Measurements from ENCODE around the gene FHL3. TPM values are rescaled to one million over a fixed set of nuclear protein-coding genes. Genes with fewer than 3 reads are reported as not detected.

The FHL3 gene, protein sequence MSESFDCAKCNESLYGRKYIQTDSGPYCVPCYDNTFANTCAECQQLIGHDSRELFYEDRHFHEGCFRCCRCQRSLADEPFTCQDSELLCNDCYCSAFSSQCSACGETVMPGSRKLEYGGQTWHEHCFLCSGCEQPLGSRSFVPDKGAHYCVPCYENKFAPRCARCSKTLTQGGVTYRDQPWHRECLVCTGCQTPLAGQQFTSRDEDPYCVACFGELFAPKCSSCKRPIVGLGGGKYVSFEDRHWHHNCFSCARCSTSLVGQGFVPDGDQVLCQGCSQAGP
- total RNA-seq (9.4 TPM), polyA plus RNA-seq (89.6 TPM)

DNA sequence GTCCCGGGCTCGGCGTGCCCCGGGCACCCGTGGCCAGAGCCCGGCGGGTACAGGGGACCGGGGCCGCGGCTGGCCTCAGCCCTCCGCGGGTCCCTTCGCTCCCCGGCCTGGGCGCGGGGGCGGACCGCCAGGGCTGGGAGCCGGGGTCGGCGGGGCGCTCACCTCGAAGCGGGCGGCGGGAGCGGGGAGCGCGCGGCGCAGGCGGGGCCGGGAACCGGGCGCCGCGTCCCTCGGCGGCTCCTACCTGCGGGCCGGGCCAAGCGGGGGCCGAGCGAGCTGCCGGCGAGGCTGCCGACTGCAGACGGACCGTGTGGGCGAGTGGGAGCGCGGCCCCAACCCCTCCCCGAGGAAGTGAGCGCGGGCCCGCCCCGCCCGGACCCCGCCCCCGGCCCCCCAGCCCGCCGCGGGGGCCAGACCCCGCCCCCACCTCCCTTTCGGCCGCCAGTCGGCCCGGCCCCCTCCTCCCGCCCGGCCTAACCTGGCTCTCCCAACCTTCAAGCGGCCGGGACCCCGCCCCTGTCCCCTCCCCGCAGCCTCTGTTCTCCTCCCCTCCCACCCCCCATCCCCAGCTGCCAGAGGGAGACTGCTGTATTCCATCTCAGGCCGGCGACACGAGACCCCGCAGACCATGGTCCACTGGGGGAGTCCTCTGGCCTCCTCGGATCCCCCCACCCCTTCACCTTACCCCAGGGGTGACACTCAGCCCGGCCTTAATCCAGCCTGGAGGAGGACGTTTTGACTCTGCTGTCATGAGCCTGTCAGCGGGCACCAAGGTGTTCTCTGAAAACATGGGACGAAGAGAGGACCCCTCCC lies at the start of gene FHL3:
Gene FHL3 (minus strand): TSS at position 320 of the 813 bp plus-strand sequence. CDS start 6,102 bp downstream, outside the sequence.
- WGBS = 3% methylated on average over 78 of the region's 83 CpGs
- no peaks in the 10 kb centered on the region for H3K4me1 ChIP-seq (ENCODE audit: insufficient read depth)

DNA sequence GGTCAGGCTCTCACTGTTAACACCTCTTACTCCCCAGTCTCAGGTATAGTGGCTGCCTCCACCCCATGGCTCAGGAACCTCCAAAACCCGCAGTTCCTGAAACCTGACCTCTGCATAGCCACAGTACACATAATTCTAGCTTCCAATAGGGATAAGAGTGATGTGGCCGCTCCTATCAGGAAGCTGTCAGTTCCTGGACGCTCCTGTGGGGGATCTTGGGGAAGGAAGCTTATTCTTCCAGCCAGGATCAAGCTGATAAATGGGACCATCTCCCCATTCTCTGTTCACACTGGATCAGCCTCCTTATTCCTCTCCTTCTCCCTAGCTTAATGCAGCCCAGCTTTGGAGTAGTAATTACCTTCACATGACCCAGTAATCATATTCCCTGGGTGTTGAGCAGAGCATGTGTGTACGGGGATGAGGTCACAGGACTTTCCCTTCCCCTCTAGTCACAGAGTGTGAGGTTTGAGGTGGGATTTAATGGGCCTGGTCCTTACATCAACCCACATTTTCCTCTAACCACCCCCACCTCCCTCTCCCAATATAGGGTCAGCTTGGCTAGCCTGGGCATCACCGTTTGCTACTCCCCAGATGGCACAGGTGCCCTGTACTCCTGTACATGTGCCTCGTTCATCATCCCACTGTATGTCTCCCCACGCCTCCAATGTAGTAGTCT lies 48.2 kb upstream of the FHL3 start:
- H3K4me3 ChIP-seq (ENCODE audit: low read depth, low read length) = no peak overlapping the region
- WGBS = 62% methylated on average over 7 of the region's 7 CpGs
- no peak overlapping the region for H3K27ac ChIP-seq (ENCODE audit: low read depth)
- DNase-seq (ENCODE audit: extremely low spot score) = no peak
- H3K4me1 ChIP-seq (ENCODE audit: insufficient read depth) = no peaks in the 10 kb centered on the region
- H3K36me3 ChIP-seq (ENCODE audit: insufficient read depth) = no peaks in the 10 kb centered on the region

More for the DNA sequence above, at the start of gene FHL3:
- Histone ChIP-seq H3K36me3 (ENCODE audit: insufficient read depth) (no peaks in the 10 kb centered on the region), H3K4me3 (ENCODE audit: low read depth, low read length) (peak within 1 kb of the TSS; percentile 88), H3K27ac (ENCODE audit: low read depth) (peak within 1 kb of the TSS; percentile 67)
- no peak for DNase-seq (ENCODE audit: extremely low spot score)

DNA sequence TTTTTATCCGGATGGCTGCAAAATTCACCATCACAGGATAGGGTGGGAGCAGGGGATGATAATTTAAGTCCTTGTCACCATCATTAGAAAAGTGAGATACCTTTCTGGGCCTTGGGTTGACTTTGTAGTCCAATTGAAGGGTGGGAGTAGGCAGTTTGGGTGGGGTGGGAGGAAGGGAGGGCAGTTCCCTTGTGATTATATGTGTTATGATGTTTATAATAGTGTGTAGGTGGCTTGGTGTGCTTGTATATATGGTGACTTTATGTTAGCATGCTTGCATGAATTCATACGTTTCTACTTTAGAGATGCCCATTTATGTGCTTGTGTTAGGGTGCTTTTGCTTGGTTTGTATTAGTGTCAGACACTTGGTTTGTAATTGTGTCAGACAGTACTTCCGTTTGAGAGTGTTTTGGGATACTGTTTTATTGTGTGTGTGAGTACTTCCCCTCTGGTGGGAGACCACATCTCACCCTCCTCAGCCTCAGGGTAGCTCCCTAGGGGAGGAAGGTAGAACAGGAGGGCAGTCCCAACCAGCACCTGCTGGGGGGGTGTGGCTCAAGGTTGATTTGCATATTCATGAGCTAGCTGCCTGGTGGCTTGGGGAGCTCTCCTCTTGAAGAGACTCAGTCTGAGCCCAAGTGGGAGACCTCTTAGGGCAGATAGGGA lies 47.6 kb upstream of the FHL3 start:
- WGBS = 44% methylated on average over 3 of the region's 3 CpGs
- no peak overlapping the region for H3K27ac ChIP-seq (ENCODE audit: low read depth)
- H3K4me3 ChIP-seq (ENCODE audit: low read depth, low read length) = no peak overlapping the region
- no peak for DNase-seq (ENCODE audit: extremely low spot score)
- no peaks in the 10 kb centered on the region for H3K36me3 ChIP-seq (ENCODE audit: insufficient read depth)
- no peaks in the 10 kb centered on the region for H3K4me1 ChIP-seq (ENCODE audit: insufficient read depth)

DNA sequence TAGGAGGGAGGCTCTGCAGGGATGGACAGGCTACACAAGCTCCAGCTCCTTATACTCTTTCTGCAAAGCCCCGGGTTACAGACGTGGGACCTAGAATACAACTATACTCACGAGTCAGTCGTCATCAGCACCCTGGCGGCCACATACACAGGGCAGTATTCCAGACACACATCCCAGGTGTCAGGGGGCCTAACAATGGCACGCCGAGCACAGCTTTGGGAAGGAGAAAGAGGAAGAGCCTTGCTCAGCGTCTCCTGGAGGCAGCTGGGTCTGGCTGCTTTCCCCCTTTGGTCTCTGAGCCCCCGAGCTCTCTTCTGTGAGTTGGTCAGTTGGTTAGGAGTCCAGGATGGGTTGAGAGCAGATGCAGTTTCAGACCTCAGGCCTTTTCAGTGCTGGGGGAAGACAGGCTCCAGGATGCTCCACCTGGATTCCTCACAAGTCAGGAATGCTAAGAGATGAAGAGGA lies 45.8 kb upstream of the FHL3 start:
- no peak for DNase-seq (ENCODE audit: extremely low spot score)
- 61% methylated on average over 9 of the region's 9 CpGs for WGBS
- Histone ChIP-seq H3K4me3 (ENCODE audit: low read depth, low read length) (no peak overlapping the region), H3K36me3 (ENCODE audit: insufficient read depth) (no peaks in the 10 kb centered on the region), H3K27ac (ENCODE audit: low read depth) (no peak overlapping the region), H3K4me1 (ENCODE audit: insufficient read depth) (no peaks in the 10 kb centered on the region)

DNA sequence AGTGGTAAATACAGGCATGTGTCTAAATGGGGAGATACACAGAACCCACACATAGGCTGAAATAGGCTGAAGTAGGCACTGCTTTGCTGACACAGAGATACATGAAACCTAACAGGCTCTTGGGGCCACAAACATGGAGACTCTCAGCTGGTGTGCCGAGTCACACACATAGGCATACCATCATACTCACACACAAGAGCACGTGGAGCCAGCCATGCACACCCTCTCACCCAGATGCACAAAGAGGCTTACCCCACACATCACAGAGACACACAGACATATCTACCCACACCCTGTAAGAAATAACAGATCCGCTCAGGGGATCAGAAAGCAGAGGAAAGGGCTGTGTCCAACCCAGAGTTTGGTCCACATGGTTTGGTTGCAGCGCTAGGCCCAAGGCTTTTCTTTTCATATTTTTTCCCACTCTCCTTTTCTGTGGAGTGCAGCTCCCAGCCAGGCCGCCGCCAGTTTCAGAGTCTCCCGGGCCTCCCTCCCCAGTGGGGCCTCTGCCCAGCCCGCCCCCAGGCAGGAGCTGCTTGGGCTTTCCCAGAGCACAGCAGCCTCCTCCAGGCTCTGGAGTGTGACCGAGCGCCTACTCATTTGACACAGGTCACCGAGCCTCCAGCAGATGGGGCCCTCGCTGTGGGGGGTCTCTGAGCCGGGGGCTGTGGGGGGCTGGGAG lies 45.2 kb upstream of the FHL3 start:
- WGBS = 55% methylated on average over 13 of the region's 13 CpGs
- H3K36me3 ChIP-seq (ENCODE audit: insufficient read depth) = no peaks in the 10 kb centered on the region

DNA sequence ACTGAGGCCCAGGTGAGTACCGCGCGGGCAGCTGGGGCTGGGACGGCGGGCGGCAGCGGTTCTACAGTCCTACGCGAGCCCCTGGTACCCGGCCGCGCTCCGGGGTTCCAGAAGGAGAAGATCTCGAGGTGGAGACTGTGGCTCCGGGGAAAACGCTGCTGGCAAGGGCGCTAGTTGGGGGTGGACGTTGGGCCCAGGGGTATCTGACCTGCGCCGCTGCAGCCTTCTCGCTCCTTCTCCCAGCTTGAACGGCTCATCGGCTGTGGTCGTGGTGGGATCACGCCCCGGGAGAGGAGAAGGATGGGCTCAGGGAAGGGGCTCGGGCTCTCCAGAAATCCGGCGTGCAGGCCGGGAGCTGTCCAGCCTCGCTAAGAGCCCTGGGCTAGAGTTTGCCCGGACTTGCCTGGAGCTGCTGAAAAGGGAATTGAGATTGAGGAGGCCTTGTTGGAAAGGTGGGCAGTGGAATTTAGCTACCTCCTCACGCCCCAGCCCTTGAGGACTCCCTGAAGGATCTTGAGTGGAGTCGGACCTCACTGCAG lies 42.4 kb upstream of the FHL3 start:
- no peak for DNase-seq (ENCODE audit: extremely low spot score)
- Histone ChIP-seq H3K36me3 (ENCODE audit: insufficient read depth) (no peaks in the 10 kb centered on the region), H3K4me1 (ENCODE audit: insufficient read depth) (no peaks in the 10 kb centered on the region), H3K27ac (ENCODE audit: low read depth) (no peak overlapping the region), H3K4me3 (ENCODE audit: low read depth, low read length) (peak overlapping the region; percentile 51)
- 8% methylated on average over 34 of the region's 34 CpGs for WGBS

More for the DNA sequence above, 45.2 kb upstream of the FHL3 start:
- Histone ChIP-seq H3K27ac (ENCODE audit: low read depth) (no peak overlapping the region), H3K4me1 (ENCODE audit: insufficient read depth) (no peaks in the 10 kb centered on the region), H3K4me3 (ENCODE audit: low read depth, low read length) (no peak overlapping the region)
- DNase-seq (ENCODE audit: extremely low spot score) = no peak

DNA sequence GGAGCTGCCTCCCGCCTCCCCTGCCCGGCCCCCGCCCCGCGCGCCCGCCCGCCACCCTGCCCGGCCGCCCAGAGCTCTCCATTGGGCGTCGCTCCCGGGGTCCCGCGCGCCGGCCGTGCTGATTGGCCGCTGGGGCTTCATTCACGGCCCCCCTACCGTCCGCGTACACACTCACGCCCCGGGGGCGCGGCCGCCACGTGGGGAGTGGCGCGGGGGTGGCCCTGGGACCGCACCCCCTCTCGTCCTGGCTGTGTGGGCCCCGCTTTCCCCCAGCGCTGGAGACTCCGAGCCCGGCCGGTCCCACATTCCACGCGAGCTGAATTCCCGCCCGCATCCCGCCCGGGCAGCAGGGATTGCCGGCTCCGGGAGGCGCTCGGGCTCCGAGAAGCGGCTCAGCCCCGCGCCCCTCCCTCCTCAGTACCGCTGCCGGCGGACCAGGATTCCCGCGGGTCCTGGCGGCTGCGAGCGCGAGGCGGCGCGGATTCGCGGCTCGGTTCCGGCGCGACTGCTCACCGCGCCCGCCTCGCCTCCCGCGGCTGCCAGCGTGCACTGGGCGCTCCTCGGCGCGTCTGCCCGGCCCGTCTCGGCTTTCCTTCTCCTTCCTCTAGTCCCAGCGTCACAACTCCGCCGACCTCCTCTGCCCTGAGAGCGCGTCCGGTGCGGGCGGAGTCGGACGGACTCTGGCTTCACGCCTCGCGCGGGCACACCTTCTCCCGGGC lies 41.7 kb upstream of the FHL3 start:
- Histone ChIP-seq H3K27ac (ENCODE audit: low read depth) (peak overlapping the region; percentile 3), H3K4me1 (ENCODE audit: insufficient read depth) (no peaks in the 10 kb centered on the region), H3K36me3 (ENCODE audit: insufficient read depth) (no peaks in the 10 kb centered on the region), H3K4me3 (ENCODE audit: low read depth, low read length) (peak overlapping the region; percentile 51)
- DNase-seq (ENCODE audit: extremely low spot score) = no peak
- under 1% methylated on average over 99 of the region's 99 CpGs for WGBS

DNA sequence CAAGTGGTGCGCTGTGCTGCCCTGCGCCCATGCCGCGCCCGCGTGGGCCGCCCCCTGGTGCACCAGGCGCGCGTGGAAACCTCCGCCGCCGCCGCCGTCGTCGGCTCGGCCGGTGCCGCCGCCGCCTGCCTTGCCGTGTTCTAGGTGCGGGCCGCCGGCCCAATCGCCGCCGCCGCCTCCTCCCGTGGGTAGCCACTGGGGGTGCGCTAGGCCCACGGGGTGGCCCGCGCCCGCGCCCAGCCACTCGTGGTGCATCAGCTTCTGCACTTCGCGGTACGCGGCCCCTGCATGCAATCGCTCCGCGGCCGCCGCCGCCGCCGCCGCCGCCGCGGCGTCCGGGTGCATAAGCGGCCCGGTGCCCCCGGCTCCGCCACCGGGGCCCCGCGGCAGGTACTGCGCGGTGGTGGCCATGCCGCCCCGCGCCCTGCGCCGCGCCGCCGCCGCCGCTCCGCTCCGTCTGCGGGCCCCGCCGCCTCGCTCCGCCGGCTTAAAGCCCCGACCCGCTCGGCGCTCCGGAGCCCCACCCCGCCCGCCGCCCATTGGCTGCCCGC lies 41.1 kb upstream of the FHL3 start, which contains the start of gene POU3F1:
Gene POU3F1 (minus strand): TSS at position 461 of the 551 bp plus-strand sequence. CDS start 50 bp downstream, at position 411.
- Histone ChIP-seq H3K4me3 (ENCODE audit: low read depth, low read length) (peak within 1 kb of the TSS; percentile 51), H3K27ac (ENCODE audit: low read depth) (peak within 1 kb of the TSS; percentile 3), H3K4me1 (ENCODE audit: insufficient read depth) (no peaks in the 10 kb centered on the region), H3K36me3 (ENCODE audit: insufficient read depth) (no peaks in the 10 kb centered on the region)
- DNase-seq (ENCODE audit: extremely low spot score) = no peak
- under 1% methylated on average over 92 of the region's 92 CpGs for WGBS

DNA sequence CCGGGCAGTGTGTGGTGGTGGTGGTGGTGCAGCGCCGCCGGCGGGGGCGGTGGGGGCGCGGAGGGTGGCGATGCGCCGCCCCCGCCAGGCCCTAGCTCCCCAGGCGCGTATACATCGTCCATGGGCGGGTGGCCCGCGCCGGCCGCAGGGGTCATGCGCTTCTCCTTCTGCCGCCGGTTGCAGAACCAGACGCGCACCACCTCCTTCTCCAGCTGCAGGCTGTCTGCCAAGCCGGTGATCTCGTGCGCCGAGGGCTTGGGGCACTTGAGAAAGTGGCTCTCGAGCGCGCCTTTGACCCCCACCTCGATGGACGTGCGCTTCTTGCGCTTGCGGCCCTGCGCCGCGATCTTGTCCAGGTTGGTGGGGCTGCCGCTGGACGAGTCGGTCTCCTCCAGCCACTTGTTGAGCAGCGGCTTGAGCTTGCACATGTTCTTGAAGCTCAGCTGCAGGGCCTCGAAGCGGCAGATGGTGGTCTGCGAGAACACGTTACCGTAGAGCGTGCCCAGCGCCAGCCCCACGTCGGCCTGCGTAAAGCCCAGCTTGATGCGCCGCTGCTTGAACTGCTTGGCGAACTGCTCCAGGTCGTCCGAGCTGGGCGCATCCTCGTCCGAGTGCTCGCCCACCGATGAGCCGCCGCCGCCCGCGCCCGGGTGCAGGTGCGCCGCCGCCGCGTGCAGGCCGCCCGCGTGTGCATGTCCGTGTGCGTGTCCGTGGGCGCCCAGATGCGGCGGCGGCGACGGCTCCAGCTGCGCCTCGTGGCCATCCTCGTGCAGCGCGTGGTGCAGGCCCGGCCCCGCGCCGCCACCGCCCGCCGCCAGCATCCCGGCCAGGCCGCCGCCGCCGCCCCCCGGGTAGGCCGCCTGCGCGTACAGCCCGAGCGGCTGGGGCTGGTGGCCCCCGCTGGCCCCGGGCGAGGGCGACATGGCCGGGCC lies 40.4 kb upstream of the FHL3 start:
- WGBS = 3% methylated on average over 115 of the region's 115 CpGs
- no peak overlapping the region for H3K27ac ChIP-seq (ENCODE audit: low read depth)
- no peak for DNase-seq (ENCODE audit: extremely low spot score)
- H3K4me3 ChIP-seq (ENCODE audit: low read depth, low read length) = peak overlapping the region; percentile 51
- H3K4me1 ChIP-seq (ENCODE audit: insufficient read depth) = no peaks in the 10 kb centered on the region
- H3K36me3 ChIP-seq (ENCODE audit: insufficient read depth) = no peaks in the 10 kb centered on the region

DNA sequence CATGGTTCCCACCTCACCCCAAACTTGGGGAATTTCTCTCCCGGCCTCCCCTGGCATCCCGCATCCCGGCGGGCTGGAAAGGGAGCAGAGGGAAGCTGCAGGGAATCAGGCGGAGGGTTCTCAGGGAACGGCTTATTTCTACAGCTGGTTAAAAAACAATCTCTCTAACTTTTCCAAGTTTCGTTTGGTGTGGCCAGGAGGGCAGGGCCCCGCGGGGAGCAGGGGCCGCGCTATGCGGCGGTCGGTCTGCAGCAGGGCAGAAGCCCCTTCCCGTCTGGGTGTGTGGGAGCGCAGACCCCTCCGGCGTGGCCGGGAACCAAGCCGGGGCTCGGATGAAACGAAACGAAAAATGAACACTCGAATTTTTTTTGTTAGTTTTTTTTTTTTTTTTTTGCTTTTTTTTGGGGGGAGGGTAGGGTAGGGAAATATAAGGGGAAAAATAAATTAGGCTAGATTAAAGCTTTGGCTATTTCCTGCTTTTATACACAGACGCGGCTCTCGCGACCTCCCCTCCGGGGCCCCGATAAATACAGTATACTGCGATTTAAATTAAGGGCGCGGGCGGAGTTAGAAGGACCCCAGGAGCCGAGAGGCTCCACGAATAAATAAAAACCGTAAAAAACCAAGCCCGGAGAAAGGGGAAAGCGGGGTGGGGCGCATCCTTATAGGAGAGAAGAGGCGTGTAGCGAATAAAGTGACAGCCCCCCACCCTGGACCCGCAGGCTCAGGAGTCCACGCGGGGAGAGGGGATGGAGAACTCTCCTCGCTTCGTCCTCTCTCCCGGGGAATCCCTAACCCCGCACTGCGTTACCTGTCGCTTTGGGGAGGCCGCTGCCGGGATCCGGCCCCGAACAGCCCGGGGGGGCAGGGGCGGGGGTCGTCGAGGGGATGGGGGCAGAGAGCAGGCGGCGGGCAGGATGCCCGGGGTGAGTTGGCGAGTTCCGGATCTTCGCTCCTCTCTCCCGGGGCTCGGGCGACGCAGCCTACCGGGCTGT lies 39.2 kb upstream of the FHL3 start:
- H3K27ac ChIP-seq (ENCODE audit: low read depth) = no peak overlapping the region
- no peaks in the 10 kb centered on the region for H3K36me3 ChIP-seq (ENCODE audit: insufficient read depth)
- WGBS = 5% methylated on average over 70 of the region's 70 CpGs
- H3K4me3 ChIP-seq (ENCODE audit: low read depth, low read length) = peak overlapping the region; percentile 41
- DNase-seq (ENCODE audit: extremely low spot score) = no peak
- H3K4me1 ChIP-seq (ENCODE audit: insufficient read depth) = no peaks in the 10 kb centered on the region

Measured in urinary bladder (tissue), 4 donors.